AG10803 (cell line): Measurements from ENCODE around the gene CYLD.

Experiments used
- DNase-seq: peaks from one replicate; pipeline ENCODE4 v3.0.0; 2010; ENCODE audit warnings: low read depth
- H3K4me3 ChIP-seq: 2 replicates; pipeline ENCODE4 v1.5.1; 2011; ENCODE audit warnings: mild to moderate bottlenecking, low read length, control low read depth
- CTCF ChIP-seq: conservative IDR thresholded peaks from 2 replicates; pipeline ENCODE4 v1.5.1; 2011; ENCODE audit warnings: mild to moderate bottlenecking, low read length, control low read depth, inconsistent platforms

The CYLD gene

GRCh38 chr16:50765260-50765659 lies 23.4 kb downstream of the CYLD start:
- DNase-seq, result no peak
- no peak overlapping the region for H3K4me3 ChIP-seq
- no peak for TF ChIP-seq CTCF

- no peak for TF ChIP-seq CTCF
- no peak overlapping the region for H3K4me3 ChIP-seq
- DNase-seq, result no peak
Observed at GRCh38 chr16:50765861-50766260, 24.0 kb downstream of the CYLD start.

- no peak for TF ChIP-seq CTCF
- no peak for DNase-seq
Observed at GRCh38 chr16:50767197-50767596, 25.3 kb downstream of the CYLD start.

GRCh38 chr16:50771366-50771765 lies 29.5 kb downstream of the CYLD start:
- no peak overlapping the region for H3K4me3 ChIP-seq
- peak; percentile 74 for DNase-seq
- TF ChIP-seq CTCF, result no peak

More at GRCh38 chr16:50767197-50767596, 25.3 kb downstream of the CYLD start:
- no peak overlapping the region for H3K4me3 ChIP-seq

GRCh38 chr16:50774405-50774804 lies 32.5 kb downstream of the CYLD start:
- no peak for TF ChIP-seq CTCF
- H3K4me3 ChIP-seq, result no peak overlapping the region
- no peak for DNase-seq

- DNase-seq, result no peak
- TF ChIP-seq CTCF, result no peak
- no peak overlapping the region for H3K4me3 ChIP-seq
Observed at GRCh38 chr16:50774960-50775359, 33.1 kb downstream of the CYLD start.

- no peak for TF ChIP-seq CTCF
- DNase-seq, result no peak
- H3K4me3 ChIP-seq, result no peak overlapping the region
Observed at GRCh38 chr16:50776037-50776436, 34.2 kb downstream of the CYLD start.
